HG03045 (cell line): ENCODE measurements around the gene SERP2.
A peak's percentile ranks its signal among the peaks of the same experiment; 100 is the strongest.

Experiments used
- ATAC-seq: cut with Tn5 transposase; IDR thresholded peaks from one replicate; pipeline ENCODE4 v1.9.1; 2021; ENCODE audit warnings: mild to moderate bottlenecking, moderate library complexity; ENCODE audit not compliant: unreplicated experiment

The SERP2 gene

GRCh38 chr13:44433863-44434765 lies 60.5 kb downstream of the SERP2 start:
- ATAC-seq: no peak

- no peak for ATAC-seq
Observed at GRCh38 chr13:44434766-44435141, 61.1 kb downstream of the SERP2 start.

GRCh38 chr13:44435142-44435918 lies 61.7 kb downstream of the SERP2 start:
- ATAC-seq: peak; percentile 68

- ATAC-seq: no peak
Observed at GRCh38 chr13:44435919-44436510, 62.4 kb downstream of the SERP2 start.

- ATAC-seq: no peak
Observed at GRCh38 chr13:44436589-44437337, 63.1 kb downstream of the SERP2 start.

- no peak for ATAC-seq
Observed at GRCh38 chr13:44437356-44438233, 64.0 kb downstream of the SERP2 start.

- ATAC-seq: no peak
Observed at GRCh38 chr13:44438234-44438579, 64.6 kb downstream of the SERP2 start.

- ATAC-seq: no peak
Observed at GRCh38 chr13:44439452-44440024, 65.9 kb downstream of the SERP2 start.

- no peak for ATAC-seq
Observed at GRCh38 chr13:44440046-44440608, 66.5 kb downstream of the SERP2 start.
